ENCODE results near the gene SIK3. TPM values are rescaled to one million over a fixed set of nuclear protein-coding genes. Genes with fewer than 3 reads are reported as not detected.

Gene SIK3
- total and polyA plus RNA-seq, 2 experiments from 2014 or later = 6.1 to 33.9 TPM

GRCh38 chr11:117070016-117070415, 28.2 kb downstream of the SIK3 start:
- Histone ChIP-seq H3K27me3 (ENCODE audit: insufficient read depth) (no peaks in the 10 kb centered on the region), H3K36me3 (ENCODE audit: insufficient read depth) (no peaks in the 10 kb centered on the region), H3K79me2 (replicated peaks; ENCODE audit: insufficient read depth) (peaks cover 99% of the 10 kb centered on the region), H3K4me1 (ENCODE audit: insufficient read depth) (peaks cover 14% of the 10 kb centered on the region; the same call in 1 of the 2 replicates), H3K4me2 (no peak overlapping the region; the same call in 1 of the 2 replicates), H2AFZ (no peak overlapping the region), H3F3A (replicated peaks; ENCODE audit: low read depth) (no peaks in the 10 kb centered on the region), H4K20me1 (replicated peaks; ENCODE audit: insufficient read depth) (no peaks in the 10 kb centered on the region; the same call in 1 of the 2 replicates), H3K9me2 (ENCODE audit: insufficient read depth) (no peaks in the 10 kb centered on the region), H3K27ac (ENCODE audit: low read depth) (no peak overlapping the region; the same call in 1 of the 2 replicates), H3K4me3 (no peak overlapping the region)
- 0 out of 2 replicates have a peak overlapping the region, but pooled peaks have one; percentile 27 for H3K27ac Mint-ChIP-seq
- ATAC-seq = no peak
- H3K36me3 Mint-ChIP-seq (ENCODE audit: low read depth) = no peaks in the 10 kb centered on the region
- peaks cover 12% of the 10 kb centered on the region; the same call in 2 of the 3 replicates for H3K4me1 Mint-ChIP-seq
- H3K9me3 Mint-ChIP-seq = no peaks in the 10 kb centered on the region
- no peak for TF ChIP-seq JUNB (IDR thresholded peaks at IDR 0.05; ENCODE audit: unreplicated experiment)
- TF ChIP-seq ETS1 (IDR thresholded peaks at IDR 0.05) = no peak
- TF ChIP-seq, protein P1, sequence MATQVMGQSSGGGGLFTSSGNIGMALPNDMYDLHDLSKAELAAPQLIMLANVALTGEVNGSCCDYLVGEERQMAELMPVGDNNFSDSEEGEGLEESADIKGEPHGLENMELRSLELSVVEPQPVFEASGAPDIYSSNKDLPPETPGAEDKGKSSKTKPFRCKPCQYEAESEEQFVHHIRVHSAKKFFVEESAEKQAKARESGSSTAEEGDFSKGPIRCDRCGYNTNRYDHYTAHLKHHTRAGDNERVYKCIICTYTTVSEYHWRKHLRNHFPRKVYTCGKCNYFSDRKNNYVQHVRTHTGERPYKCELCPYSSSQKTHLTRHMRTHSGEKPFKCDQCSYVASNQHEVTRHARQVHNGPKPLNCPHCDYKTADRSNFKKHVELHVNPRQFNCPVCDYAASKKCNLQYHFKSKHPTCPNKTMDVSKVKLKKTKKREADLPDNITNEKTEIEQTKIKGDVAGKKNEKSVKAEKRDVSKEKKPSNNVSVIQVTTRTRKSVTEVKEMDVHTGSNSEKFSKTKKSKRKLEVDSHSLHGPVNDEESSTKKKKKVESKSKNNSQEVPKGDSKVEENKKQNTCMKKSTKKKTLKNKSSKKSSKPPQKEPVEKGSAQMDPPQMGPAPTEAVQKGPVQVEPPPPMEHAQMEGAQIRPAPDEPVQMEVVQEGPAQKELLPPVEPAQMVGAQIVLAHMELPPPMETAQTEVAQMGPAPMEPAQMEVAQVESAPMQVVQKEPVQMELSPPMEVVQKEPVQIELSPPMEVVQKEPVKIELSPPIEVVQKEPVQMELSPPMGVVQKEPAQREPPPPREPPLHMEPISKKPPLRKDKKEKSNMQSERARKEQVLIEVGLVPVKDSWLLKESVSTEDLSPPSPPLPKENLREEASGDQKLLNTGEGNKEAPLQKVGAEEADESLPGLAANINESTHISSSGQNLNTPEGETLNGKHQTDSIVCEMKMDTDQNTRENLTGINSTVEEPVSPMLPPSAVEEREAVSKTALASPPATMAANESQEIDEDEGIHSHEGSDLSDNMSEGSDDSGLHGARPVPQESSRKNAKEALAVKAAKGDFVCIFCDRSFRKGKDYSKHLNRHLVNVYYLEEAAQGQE (IDR thresholded peaks at IDR 0.05; ENCODE audit: unreplicated experiment) = no peak
- TF ChIP-seq POLR2AphosphoS5 (IDR thresholded peaks at IDR 0.05; ENCODE audit: low read depth) = no peak
- no peak for TF ChIP-seq ZNF331 (CRISPR knock-in tag; IDR thresholded peaks at IDR 0.05; ENCODE audit: low read depth)
- no peak for TF ChIP-seq EZH2 (IDR thresholded peaks at IDR 0.05; ENCODE audit: low read depth, unreplicated experiment)
- TF ChIP-seq, protein P2, sequence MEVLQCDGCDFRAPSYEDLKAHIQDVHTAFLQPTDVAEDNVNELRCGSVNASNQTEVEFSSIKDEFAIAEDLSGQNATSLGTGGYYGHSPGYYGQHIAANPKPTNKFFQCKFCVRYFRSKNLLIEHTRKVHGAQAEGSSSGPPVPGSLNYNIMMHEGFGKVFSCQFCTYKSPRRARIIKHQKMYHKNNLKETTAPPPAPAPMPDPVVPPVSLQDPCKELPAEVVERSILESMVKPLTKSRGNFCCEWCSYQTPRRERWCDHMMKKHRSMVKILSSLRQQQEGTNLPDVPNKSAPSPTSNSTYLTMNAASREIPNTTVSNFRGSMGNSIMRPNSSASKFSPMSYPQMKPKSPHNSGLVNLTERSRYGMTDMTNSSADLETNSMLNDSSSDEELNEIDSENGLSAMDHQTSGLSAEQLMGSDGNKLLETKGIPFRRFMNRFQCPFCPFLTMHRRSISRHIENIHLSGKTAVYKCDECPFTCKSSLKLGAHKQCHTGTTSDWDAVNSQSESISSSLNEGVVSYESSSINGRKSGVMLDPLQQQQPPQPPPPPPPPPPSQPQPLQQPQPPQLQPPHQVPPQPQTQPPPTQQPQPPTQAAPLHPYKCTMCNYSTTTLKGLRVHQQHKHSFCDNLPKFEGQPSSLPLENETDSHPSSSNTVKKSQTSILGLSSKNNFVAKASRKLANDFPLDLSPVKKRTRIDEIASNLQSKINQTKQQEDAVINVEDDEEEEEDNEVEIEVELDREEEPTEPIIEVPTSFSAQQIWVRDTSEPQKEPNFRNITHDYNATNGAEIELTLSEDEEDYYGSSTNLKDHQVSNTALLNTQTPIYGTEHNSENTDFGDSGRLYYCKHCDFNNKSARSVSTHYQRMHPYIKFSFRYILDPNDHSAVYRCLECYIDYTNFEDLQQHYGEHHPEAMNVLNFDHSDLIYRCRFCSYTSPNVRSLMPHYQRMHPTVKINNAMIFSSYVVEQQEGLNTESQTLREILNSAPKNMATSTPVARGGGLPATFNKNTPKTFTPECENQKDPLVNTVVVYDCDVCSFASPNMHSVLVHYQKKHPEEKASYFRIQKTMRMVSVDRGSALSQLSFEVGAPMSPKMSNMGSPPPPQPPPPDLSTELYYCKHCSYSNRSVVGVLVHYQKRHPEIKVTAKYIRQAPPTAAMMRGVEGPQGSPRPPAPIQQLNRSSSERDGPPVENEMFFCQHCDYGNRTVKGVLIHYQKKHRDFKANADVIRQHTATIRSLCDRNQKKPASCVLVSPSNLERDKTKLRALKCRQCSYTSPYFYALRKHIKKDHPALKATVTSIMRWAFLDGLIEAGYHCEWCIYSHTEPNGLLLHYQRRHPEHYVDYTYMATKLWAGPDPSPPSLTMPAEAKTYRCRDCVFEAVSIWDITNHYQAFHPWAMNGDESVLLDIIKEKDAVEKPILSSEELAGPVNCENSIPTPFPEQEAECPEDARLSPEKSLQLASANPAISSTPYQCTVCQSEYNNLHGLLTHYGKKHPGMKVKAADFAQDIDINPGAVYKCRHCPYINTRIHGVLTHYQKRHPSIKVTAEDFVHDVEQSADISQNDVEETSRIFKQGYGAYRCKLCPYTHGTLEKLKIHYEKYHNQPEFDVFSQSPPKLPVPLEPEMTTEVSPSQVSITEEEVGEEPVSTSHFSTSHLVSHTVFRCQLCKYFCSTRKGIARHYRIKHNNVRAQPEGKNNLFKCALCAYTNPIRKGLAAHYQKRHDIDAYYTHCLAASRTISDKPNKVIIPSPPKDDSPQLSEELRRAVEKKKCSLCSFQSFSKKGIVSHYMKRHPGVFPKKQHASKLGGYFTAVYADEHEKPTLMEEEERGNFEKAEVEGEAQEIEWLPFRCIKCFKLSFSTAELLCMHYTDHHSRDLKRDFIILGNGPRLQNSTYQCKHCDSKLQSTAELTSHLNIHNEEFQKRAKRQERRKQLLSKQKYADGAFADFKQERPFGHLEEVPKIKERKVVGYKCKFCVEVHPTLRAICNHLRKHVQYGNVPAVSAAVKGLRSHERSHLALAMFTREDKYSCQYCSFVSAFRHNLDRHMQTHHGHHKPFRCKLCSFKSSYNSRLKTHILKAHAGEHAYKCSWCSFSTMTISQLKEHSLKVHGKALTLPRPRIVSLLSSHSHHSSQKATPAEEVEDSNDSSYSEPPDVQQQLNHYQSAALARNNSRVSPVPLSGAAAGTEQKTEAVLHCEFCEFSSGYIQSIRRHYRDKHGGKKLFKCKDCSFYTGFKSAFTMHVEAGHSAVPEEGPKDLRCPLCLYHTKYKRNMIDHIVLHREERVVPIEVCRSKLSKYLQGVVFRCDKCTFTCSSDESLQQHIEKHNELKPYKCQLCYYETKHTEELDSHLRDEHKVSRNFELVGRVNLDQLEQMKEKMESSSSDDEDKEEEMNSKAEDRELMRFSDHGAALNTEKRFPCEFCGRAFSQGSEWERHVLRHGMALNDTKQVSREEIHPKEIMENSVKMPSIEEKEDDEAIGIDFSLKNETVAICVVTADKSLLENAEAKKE (CRISPR knock-in tag; IDR thresholded peaks at IDR 0.05) = no peak
- no peak for TF ChIP-seq CREB1 (CRISPR knock-in tag; IDR thresholded peaks at IDR 0.05; ENCODE audit: low read depth)
- TF ChIP-seq ZNF114 (CRISPR knock-in tag; IDR thresholded peaks at IDR 0.05) = no peak
- no peak for TF ChIP-seq STAT1 (IDR thresholded peaks at IDR 0.05; ENCODE audit: unreplicated experiment)
- TF ChIP-seq, protein P3, sequence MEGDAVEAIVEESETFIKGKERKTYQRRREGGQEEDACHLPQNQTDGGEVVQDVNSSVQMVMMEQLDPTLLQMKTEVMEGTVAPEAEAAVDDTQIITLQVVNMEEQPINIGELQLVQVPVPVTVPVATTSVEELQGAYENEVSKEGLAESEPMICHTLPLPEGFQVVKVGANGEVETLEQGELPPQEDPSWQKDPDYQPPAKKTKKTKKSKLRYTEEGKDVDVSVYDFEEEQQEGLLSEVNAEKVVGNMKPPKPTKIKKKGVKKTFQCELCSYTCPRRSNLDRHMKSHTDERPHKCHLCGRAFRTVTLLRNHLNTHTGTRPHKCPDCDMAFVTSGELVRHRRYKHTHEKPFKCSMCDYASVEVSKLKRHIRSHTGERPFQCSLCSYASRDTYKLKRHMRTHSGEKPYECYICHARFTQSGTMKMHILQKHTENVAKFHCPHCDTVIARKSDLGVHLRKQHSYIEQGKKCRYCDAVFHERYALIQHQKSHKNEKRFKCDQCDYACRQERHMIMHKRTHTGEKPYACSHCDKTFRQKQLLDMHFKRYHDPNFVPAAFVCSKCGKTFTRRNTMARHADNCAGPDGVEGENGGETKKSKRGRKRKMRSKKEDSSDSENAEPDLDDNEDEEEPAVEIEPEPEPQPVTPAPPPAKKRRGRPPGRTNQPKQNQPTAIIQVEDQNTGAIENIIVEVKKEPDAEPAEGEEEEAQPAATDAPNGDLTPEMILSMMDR (conservative IDR thresholded peaks at IDR 0.05; ENCODE audit: low read depth in 2 of 2) = no peak
- TF ChIP-seq NANOG (IDR thresholded peaks at IDR 0.05; ENCODE audit: borderline replicate concordance) = no peak
- no peak for TF ChIP-seq EZH2phosphoT487 (IDR thresholded peaks at IDR 0.05; ENCODE audit: unreplicated experiment)
- H3K4me3 Mint-ChIP-seq = no peak overlapping the region
- peaks cover 1% of the 10 kb centered on the region for H3K27me3 Mint-ChIP-seq (ENCODE audit: insufficient read depth, low read depth, poor library complexity)
- DNase-seq (ENCODE audit: low spot score) = no peak

All from GM23338 (cell line).